Left lung (tissue), 10 donors: ENCODE measurements around the gene ABHD8. TPM values are rescaled to one million over a fixed set of nuclear protein-coding genes. Genes with fewer than 3 reads are reported as not detected.

Experiments
- ATAC-seq: fragments of 200-7000 bp; cut with Tn5 transposase; one replicate; pipeline ENCODE4 v1.9.1; 2020; ENCODE audit warnings: moderate library complexity
- DNase-seq, 4 donors: peaks; one replicate each; pipeline ENCODE4 v3.0.0-alpha.2; 2013 to 2020
- H3K27ac ChIP-seq, 2 donors: fragments of 200-600 bp; sonication (generic) in 1 of 2; one replicate each; pipeline versions ENCODE4 v1.5.0 to v1.8.0; 2020 to 2021
- H3K27me3 ChIP-seq, 2 donors: fragments of 200-600 bp; sonication (generic) in 1 of 2; one replicate each; pipeline versions ENCODE4 v1.5.0 to v1.8.0; 2020 to 2021
- H3K36me3 ChIP-seq, 2 donors: fragments of 200-600 bp; sonication (generic) in 1 of 2; one replicate each; pipeline versions ENCODE4 v1.5.0 to v1.8.0; 2020 to 2021
- H3K4me1 ChIP-seq, 2 donors: fragments of 200-600 bp; one replicate each; pipeline ENCODE4 v1.8.0; 2021
- H3K4me3 ChIP-seq, 2 donors: fragments of 200-600 bp; sonication (generic) in 1 of 2; one replicate each; pipeline versions ENCODE4 v1.5.0 to v1.8.0; 2020 to 2021; ENCODE audit warnings: mild to moderate bottlenecking in 1 of 2
- H3K9me3 ChIP-seq, 2 donors: fragments of 200-600 bp; sonication (generic) in 1 of 2; one replicate each; pipeline versions ENCODE4 v1.5.0 to v1.8.0; 2020 to 2021
- CTCF ChIP-seq, 2 donors: fragments of 200-600 bp; sonication (generic) in 1 of 2; IDR thresholded peaks; one replicate each; pipeline versions ENCODE4 v1.5.0 to v1.8.0; 2021; ENCODE audit warnings: antibody characterized with exemption in 2 of 2
- intact Hi-C, 2 donors: fragments of 100-400 bp; cut with DNase I; formaldehyde crosslinking; loops; one replicate each; pipeline versions ENCODE4 v1.11.2 to v1.14.2; 2022
- polyA plus RNA-seq, 6 donors: library from polyadenylated mRNA; unstranded; fragments of 120-200 nt; gene quantifications; one replicate each; pipeline ENCODE4 v1.2.1, GENCODE V29; 2013; ENCODE audit not compliant: insufficient read length in 6 of 6
- total RNA-seq, 2 donors: library from RNA; stranded (reverse); fragmentation: NEBNext Ultra II Directional; extraction: Animal tissue kit (Norgen Biotek cat#: 25700); gene quantifications; one replicate each; pipeline ENCODE4 v1.2.1, GENCODE V29; 2021
- donor health status: DM: no; HTN: yes; CAD: no.
- donor health status: DM: no; HTN: no; CAD: no.

The ABHD8 gene
- total and polyA plus RNA-seq, 8 donors, result 6.8 to 17.1 (median 10.5) TPM

DNA sequence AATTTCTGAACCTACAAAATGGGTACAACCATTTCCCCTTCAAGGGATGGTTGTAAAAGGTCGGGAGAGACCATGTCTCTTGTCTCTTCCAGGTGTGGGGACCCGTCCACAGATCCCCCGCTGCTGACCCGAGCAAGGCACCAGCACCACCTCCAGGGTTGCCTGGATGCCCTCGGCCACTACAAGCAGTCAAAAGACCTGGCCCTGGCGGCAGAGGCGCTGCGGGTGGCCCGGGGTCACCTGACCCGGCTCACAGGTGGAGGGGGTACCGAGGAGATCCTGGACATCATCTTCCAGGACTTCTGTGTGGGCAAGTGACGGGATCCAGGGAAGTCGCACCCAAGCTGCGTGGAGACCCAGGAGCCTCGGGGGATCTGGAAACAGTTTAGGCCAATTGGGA lies 38.2 kb upstream of the ABHD8 start:
- ATAC-seq, result no peak
- H3K27me3 ChIP-seq, result no peaks in the 10 kb centered on the region
- no peak overlapping the region for H3K27ac ChIP-seq
- TF ChIP-seq CTCF (IDR thresholded peaks at IDR 0.05), result no peak
- intact Hi-C loops, result no loop called here
- DNase-seq, result no peak
- H3K9me3 ChIP-seq, result no peaks in the 10 kb centered on the region
- H3K36me3 ChIP-seq, result peaks cover 0 to 8% of the 10 kb centered on the region in 2 donors
- H3K4me3 ChIP-seq, result no peak overlapping the region
- H3K4me1 ChIP-seq, result peaks cover 6 to 23% of the 10 kb centered on the region in 2 donors

DNA sequence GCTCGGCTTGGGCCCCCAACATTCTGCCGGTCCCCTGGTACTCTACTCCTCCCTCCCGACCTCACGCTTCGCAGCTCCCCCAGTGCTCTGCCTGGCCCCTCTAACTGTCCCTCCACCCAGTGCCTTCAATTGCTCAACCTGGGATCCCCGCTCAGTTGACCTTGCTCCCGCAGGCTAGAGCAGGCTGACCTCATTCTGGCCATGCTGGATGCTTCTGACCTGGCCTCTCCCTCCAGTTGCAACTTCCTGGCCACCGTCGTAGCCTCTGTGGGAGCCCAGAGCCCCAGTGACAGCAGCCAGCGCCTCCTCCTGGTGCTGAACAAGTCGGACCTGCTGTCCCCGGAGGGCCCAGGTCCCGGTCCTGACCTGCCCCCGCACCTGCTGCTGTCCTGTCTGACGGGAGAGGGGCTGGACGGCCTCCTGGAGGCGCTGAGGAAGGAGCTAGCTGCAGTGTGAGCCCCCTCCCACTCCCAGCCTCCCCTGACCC lies 37.7 kb upstream of the ABHD8 start:
- no peak for ATAC-seq
- peaks cover 0 to 8% of the 10 kb centered on the region in 2 donors for H3K36me3 ChIP-seq
- no peak for DNase-seq

GRCh38 chr19:17340302-17340870 lies 37.2 kb upstream of the ABHD8 start:
- Histone ChIP-seq H3K9me3 (no peaks in the 10 kb centered on the region), H3K4me1 (peaks cover 12 to 28% of the 10 kb centered on the region in 2 donors), H3K27me3 (no peaks in the 10 kb centered on the region), H3K27ac (no peak overlapping the region), H3K4me3 (no peak overlapping the region), H3K36me3 (peaks cover 0 to 8% of the 10 kb centered on the region in 2 donors)
- no peak for TF ChIP-seq CTCF (IDR thresholded peaks at IDR 0.05)
- DNase-seq (peak in 1 of 4 donors; percentile 28), ATAC-seq (no peak)
- intact Hi-C loops, result no loop called here

More for the DNA sequence above, 37.7 kb upstream of the ABHD8 start:
- H3K4me3 ChIP-seq, result no peak overlapping the region
- no peak for TF ChIP-seq CTCF (IDR thresholded peaks at IDR 0.05)
- peaks cover 11 to 23% of the 10 kb centered on the region in 2 donors for H3K4me1 ChIP-seq
- intact Hi-C loops, result no loop called here
- H3K27ac ChIP-seq, result no peak overlapping the region
- H3K27me3 ChIP-seq, result no peaks in the 10 kb centered on the region
- no peaks in the 10 kb centered on the region for H3K9me3 ChIP-seq

DNA sequence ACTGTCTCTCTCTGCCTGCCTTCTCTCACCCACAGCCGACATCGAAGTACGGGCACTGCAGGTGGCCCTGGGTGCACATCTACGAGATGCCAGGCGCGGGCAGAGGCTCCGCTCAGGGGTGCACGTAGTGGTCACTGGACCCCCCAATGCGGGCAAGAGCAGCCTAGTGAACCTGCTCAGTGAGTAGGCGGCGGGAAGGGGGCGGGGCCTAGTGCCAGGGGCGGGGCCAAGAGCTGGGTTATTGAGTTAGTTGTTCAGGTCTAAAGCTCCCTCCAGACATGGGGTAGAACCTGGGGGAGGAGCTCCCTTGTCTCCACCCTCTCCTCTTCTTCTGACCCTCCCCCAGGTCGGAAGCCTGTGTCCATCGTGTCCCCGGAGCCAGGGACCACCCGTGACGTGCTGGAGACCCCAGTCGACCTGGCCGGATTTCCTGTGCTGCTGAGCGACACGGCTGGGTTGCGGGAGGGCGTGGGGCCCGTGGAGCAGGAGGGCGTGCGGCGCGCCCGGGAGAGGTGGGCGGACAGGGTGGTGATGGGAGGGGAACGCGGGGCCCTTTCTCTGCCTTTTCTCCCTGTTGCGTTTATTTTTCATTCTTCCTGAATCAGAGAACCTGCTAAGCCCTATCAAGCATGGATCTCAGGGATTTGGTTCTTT lies 36.0 kb upstream of the ABHD8 start:
- intact Hi-C loops, result no loop called here
- no peaks in the 10 kb centered on the region for H3K27me3 ChIP-seq
- peak in 1 of 4 donors; percentile 34 for DNase-seq

More for the DNA sequence above, 36.0 kb upstream of the ABHD8 start:
- Histone ChIP-seq H3K4me1 (peaks cover 12 to 37% of the 10 kb centered on the region in 2 donors), H3K27ac (no peak overlapping the region), H3K4me3 (no peak overlapping the region), H3K36me3 (peaks cover 0 to 8% of the 10 kb centered on the region in 2 donors), H3K9me3 (no peaks in the 10 kb centered on the region)
- no peak for TF ChIP-seq CTCF (IDR thresholded peaks at IDR 0.05)
- no peak for ATAC-seq
